ENCODE results near the gene SLC35G2.

The SLC35G2 gene

GRCh38 chr3:136804141-136804540 is 14.8 kb upstream of the SLC35G2 start:
- ChIA-PET POLR2A (no interaction called here), CTCF (no interaction called here)
- DNase-seq (ENCODE audit: low read depth, low spot score) = no peak
- no peak overlapping the region for H3K4me3 ChIP-seq (ENCODE audit: low read depth, low read length)
- TF ChIP-seq CTCF (IDR thresholded peaks at IDR 0.05; ENCODE audit: insufficient read depth, low read length, missing control alignments) = no peak

DNA sequence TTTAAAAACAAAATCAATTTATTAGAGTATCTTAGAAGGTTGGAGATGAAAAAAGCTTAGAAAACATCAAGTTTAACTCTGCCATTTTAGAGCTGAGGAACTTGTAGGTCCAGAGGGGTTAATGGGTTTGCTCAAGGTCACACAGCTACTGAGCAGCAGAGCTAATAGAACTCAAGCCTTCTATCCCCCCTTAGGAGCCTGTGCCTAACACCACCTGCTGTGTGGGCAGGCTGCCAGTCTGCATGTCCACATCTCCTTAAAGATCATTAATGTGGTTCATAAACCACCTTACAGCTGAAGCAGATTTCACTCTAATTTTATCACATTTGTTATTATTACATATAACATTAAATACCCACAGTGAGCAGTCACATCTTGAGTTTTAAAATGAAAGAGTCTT is 14.1 kb upstream of the SLC35G2 start:
- POLR2A ChIA-PET = no interaction called here
- no peak overlapping the region for H3K4me3 ChIP-seq (ENCODE audit: low read depth, low read length)
- CTCF ChIA-PET = interaction anchor here (0.6 kb wide), 1 partner anchor 412 kb away, joined by 3 read pairs; no protein-coding TSS in a partner anchor

DNA sequence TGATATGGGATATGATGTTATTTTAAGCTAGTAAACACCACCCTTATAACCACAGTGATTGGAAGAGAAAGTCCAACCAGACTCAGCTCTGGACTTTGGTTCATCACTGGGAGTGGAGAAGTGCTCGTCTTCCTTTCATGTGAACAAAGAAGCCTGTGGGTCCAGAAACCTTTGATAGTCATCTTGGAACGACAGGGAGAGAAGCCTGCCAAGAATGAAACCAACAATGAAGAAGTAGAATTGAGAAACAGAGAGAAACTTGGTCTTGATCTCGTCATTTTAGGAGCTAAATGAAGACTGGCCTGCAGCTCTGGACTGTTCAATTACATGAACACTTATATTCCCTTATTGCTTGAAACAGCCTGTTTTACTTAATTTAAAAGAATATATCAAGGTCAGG is 13.1 kb upstream of the SLC35G2 start:
- POLR2A ChIA-PET = no interaction called here
- CTCF ChIA-PET = interaction anchor here (1.3 kb wide), 2 partner anchors 53 to 735 kb away, joined by 3 read pairs; partner anchors contain the start of gene STAG1
- no peak overlapping the region for H3K4me3 ChIP-seq (ENCODE audit: low read depth, low read length)
- no peak for DNase-seq (ENCODE audit: low read depth, low spot score)
- no peak for TF ChIP-seq CTCF (IDR thresholded peaks at IDR 0.05; ENCODE audit: insufficient read depth, low read length, missing control alignments)

More for the DNA sequence above, 14.1 kb upstream of the SLC35G2 start:
- TF ChIP-seq CTCF (IDR thresholded peaks at IDR 0.05; ENCODE audit: insufficient read depth, low read length, missing control alignments) = no peak
- DNase-seq (ENCODE audit: low read depth, low spot score) = no peak

- ChIA-PET POLR2A (no interaction called here), CTCF (interaction anchor here (0.9 kb wide), 1 partner anchor 59 kb away, joined by 3 read pairs; no protein-coding TSS in a partner anchor)
- no peak for DNase-seq (ENCODE audit: low read depth, low spot score)
These were observed 7.2 kb upstream of the SLC35G2 start for GRCh38 chr3:136811701-136812100.

DNA sequence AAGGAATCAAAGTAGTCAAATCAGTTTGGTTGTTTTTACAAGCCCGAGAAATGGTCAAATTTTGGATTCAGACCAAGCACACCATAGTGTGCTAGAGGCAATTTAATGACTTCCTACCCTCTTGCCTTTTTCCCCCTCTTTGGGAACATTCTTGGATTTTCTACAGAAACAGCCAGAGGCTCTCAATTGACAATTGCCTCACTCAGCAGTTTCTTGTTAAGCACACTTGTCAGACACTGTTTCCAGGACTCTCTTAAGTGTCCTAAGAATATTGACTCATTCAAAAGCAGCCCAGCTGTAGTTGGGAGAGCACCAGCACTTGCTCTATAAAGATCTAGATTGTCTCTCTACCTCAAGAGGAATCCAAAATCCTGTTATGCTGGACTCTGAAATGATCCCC is 1.5 kb upstream of the SLC35G2 start:
- ChIA-PET CTCF (interaction anchor here (0.9 to 1.0 kb wide), 2 partner anchors 58 to 196 kb away, joined by 3 to 4 read pairs; no protein-coding TSS in a partner anchor), POLR2A (interaction anchor here (1.2 kb wide), 1 partner anchor 65 kb away, joined by 3 read pairs; the partner anchor contains the start of gene STAG1)
- DNase-seq (ENCODE audit: low read depth, low spot score) = no peak
- TF ChIP-seq CTCF (IDR thresholded peaks at IDR 0.05; ENCODE audit: insufficient read depth, low read length, missing control alignments) = no peak
- H3K4me3 ChIP-seq (ENCODE audit: low read depth, low read length) = no peak overlapping the region

More at GRCh38 chr3:136811701-136812100, 7.2 kb upstream of the SLC35G2 start:
- H3K4me3 ChIP-seq (ENCODE audit: low read depth, low read length) = no peak overlapping the region
- TF ChIP-seq CTCF (IDR thresholded peaks at IDR 0.05; ENCODE audit: insufficient read depth, low read length, missing control alignments) = no peak

DNA sequence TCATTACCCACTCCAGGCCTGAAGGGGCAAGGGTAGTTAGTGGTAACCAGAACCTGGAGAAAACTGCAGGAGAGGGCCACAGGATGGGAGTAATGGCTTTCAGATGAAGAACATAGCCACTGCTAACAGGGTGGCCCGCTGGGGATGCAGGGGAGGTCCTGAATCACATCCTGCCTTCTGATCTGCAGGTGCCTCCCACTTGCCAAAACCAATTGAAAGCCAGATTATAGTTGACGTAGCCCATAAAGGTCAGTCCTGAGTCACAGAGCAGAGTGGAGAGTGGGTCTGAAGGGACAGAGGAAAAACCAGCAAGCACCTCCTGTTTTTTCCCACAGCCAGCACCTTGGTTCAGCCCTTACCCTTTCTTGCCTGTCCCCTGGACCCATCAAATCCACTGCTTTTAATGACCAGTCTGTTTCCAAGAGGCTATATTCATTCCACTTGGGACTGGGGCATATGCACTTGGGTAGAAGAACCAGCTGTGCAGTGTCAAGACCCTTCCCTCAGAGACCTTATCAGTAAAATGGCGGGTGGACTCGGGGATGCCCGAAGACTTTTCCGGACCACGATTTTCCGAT is 646 bp upstream of the SLC35G2 start:
- DNase-seq (ENCODE audit: low read depth, low spot score) = no peak
- H3K4me3 ChIP-seq (ENCODE audit: low read depth, low read length) = peak overlapping the region; percentile 74
- ChIA-PET POLR2A (no interaction called here), CTCF (interaction anchor here (1.0 kb wide), 1 partner anchor 196 kb away, joined by 3 read pairs; no protein-coding TSS in a partner anchor)
- no peak for TF ChIP-seq CTCF (IDR thresholded peaks at IDR 0.05; ENCODE audit: insufficient read depth, low read length, missing control alignments)
